ENCODE results near the gene ALDOA. TPM values are rescaled to one million over a fixed set of nuclear protein-coding genes. Genes with fewer than 3 reads are reported as not detected.

ALDOA gene
- total RNA-seq, 3 donors from 2014 or later = 479 to 672 (median 540) TPM

DNA sequence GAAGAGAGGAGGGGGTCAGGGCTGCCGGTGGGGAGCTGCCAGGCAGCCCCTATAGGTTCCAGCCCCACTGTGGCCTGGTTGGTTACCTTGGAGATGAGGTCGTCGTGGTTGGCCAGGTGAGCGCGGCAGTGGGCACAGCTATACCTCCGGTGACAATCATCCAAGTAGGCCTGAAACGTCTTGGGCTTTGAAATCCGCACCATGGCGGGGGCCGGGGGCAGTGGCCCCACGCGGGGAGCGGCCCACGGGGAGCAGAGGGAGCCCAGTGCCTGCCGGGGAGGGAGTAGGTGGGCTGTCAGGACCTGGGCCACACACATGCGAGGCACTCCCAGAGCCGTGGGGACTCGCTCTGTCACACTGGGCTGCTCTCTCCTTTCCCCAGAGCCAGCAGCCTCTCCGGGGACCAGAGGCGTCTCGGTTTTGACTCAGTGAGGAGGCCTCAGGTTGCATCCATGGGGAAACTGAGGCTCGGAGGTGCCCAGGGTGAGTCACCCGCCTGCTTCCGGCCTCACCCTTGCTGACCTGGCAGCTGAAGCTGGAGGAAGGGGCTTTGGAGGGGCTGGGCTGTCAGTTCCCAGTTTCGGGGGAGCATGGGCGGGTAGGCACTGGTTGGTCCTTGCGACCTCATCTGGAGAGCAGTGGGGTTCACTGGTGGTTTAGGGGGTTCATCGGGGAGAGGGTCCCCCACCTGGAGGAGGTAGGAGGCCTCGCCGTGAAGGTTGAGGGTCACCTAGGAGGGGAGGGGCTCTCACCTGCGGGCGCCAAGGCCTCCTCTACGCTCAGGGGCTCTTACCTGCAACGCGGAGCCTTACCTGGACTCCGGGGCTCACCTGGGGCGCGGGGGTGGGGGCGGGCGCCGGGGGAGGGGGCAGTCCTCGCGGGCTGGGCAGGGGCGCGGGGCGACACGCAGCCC, 29.9 kb downstream of the ALDOA start:
- H3K9me3 ChIP-seq = no peaks in the 10 kb centered on the region
- no peaks in the 10 kb centered on the region for H3K36me3 ChIP-seq
- H3K27ac ChIP-seq = peak overlapping the region; percentile 96 to 99
- H3K4me1 ChIP-seq = peaks cover 17% of the 10 kb centered on the region in 2 donors
- DNase-seq (ENCODE audit: low spot score in 2 of 2) = no peak
- H3K27me3 ChIP-seq = no peaks in the 10 kb centered on the region
- TF ChIP-seq POLR2AphosphoS5 (IDR thresholded peaks at IDR 0.05) (no peak), POLR2A (IDR thresholded peaks at IDR 0.05) (no peak)
- TF ChIP-seq, protein P1, sequence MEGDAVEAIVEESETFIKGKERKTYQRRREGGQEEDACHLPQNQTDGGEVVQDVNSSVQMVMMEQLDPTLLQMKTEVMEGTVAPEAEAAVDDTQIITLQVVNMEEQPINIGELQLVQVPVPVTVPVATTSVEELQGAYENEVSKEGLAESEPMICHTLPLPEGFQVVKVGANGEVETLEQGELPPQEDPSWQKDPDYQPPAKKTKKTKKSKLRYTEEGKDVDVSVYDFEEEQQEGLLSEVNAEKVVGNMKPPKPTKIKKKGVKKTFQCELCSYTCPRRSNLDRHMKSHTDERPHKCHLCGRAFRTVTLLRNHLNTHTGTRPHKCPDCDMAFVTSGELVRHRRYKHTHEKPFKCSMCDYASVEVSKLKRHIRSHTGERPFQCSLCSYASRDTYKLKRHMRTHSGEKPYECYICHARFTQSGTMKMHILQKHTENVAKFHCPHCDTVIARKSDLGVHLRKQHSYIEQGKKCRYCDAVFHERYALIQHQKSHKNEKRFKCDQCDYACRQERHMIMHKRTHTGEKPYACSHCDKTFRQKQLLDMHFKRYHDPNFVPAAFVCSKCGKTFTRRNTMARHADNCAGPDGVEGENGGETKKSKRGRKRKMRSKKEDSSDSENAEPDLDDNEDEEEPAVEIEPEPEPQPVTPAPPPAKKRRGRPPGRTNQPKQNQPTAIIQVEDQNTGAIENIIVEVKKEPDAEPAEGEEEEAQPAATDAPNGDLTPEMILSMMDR (IDR thresholded peaks at IDR 0.05) = no peak
- intact Hi-C loops (cut with DNase I; ENCODE audit: low total_unique reads) = loop anchor here (10.0 kb wide), 1 partner anchor 319 kb away; no protein-coding TSS in a partner anchor
- H3K4me3 ChIP-seq = peak overlapping the region; percentile 65 to 100 (median 89)

DNA sequence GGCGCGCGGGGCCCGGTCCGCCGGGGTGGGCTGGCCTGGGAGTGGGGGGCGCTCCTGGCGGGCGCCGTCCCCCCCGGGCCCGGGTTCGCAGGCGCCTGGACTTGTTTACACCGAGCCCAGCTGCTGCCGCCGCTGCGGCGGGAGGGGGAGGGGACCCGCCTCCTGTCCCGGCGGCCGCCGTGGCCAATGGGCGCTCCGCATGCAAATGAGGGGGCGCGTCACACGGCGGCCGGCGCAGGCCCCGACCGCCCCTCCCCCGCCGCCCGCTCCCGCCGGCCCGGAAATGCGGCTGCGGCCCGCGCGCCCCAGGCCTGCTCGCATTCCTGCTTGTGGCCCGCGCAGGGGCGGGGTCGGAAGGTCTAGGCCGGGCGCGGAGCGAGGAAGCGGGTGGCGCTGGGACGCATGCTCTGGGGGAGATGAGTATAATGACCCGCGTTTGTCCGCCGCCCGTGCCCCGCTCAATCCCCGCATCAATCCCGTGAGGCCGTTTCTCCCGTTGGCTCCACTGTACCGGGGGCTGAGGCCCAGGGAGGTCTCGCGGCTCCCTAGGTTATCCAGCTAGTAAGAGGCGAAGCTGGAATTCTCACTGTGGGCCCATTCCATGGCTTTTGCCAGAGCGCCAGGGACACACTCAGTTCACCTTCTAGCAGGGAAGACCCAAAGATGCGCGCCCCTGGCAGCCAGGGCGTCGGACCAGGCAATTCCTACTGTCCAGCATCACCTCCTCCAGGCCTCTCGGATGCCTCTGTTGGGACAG, 30.7 kb downstream of the ALDOA start, which contains the start of gene YPEL3:
Gene YPEL3 (minus strand): TSS at position 109 of the 757 bp plus-strand sequence. CDS start 731 bp downstream, outside the sequence.
- peak; percentile 92 to 95 for DNase-seq (ENCODE audit: low spot score in 2 of 2)

DNA sequence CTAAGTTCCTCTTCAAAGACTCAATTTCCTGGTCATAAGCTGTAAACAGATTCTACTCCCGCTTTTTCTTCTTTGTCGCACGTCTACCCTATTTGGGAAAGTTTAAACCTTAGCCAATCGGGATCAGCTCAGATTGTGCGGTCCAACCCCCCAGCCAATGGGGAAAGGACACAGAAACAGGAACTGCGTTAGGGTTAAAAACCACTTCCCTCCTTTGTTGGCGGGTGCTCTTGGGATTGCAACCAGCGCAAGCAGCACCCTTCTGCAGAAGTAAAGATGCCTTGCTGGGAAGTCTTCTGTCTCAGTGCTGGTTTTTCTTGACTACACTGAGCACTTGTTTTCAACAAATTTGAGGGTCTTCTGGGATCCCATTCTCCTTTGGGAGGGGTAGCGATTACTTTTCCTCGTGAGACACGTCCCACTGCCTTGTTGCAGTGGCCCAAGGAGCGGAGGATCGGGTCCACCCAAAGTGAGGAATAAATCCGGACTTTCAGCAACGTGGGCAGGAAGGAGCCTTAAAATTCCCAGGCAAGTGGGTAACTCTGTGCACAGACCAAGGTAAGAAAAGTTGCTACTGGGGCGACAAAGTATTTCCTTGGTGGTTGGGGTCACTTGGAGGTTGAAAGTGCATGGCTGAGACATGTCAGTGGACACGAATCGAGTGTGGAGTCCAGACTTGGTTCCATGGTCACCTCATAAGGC, 31.5 kb downstream of the ALDOA start:
- Histone ChIP-seq H3K4me1 (peaks cover 11 to 17% of the 10 kb centered on the region in 2 donors), H3K27ac (peak overlapping the region; percentile 96 to 99), H3K27me3 (no peaks in the 10 kb centered on the region), H3K36me3 (no peaks in the 10 kb centered on the region), H3K9me3 (no peaks in the 10 kb centered on the region), H3K4me3 (peak overlapping the region; percentile 65 to 100 (median 89))
- DNase-seq (ENCODE audit: low spot score in 2 of 2) = no peak
- TF ChIP-seq POLR2A (IDR thresholded peaks at IDR 0.05) (no peak), POLR2AphosphoS5 (IDR thresholded peaks at IDR 0.05) (no peak)
- TF ChIP-seq, protein P1 (IDR thresholded peaks at IDR 0.05) = no peak
- intact Hi-C loops (cut with DNase I; ENCODE audit: low total_unique reads) = loop anchor here (10.0 kb wide), 1 partner anchor 318 kb away; no protein-coding TSS in a partner anchor

More for the DNA sequence above, 30.7 kb downstream of the ALDOA start, which contains the start of gene YPEL3:
- peak within 1 kb of the TSS; percentile 96 to 99 for H3K27ac ChIP-seq
- intact Hi-C loops (cut with DNase I; ENCODE audit: low total_unique reads) = loop anchor here (10.0 kb wide), 1 partner anchor 319 kb away; no protein-coding TSS in a partner anchor
- TF ChIP-seq POLR2A (IDR thresholded peaks at IDR 0.05) (no peak), POLR2AphosphoS5 (IDR thresholded peaks at IDR 0.05) (peak; percentile 65 to 79 (median 69))
- H3K27me3 ChIP-seq = no peaks in the 10 kb centered on the region
- H3K36me3 ChIP-seq = no peaks in the 10 kb centered on the region
- H3K4me3 ChIP-seq = peak within 1 kb of the TSS; percentile 65 to 100 (median 89)
- H3K9me3 ChIP-seq = no peaks in the 10 kb centered on the region
- peaks cover 13 to 17% of the 10 kb centered on the region in 2 donors for H3K4me1 ChIP-seq

DNA sequence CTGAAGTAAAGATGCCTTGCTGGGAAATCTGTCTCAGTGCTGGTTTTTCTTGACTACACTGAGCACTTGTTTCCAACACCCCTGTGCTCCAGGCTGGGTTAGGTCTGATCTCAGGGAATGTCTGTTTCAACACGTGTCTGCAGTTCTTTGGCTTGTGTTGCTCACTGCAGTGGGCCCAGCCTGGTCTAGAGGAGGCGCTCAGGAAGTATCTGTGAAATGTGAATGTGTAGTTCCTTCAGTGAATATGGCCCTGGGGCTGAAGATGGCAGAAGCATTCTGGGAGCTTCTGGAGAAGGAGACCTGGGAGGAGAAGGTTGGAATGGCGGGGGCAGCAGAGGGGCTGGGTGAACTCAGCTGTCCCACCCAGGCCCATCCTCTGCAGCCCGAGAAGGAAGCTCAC, 38.5 kb downstream of the ALDOA start:
- no peak for DNase-seq (ENCODE audit: low spot score in 2 of 2)
- Histone ChIP-seq H3K4me3 (no peak overlapping the region), H3K27ac (peak overlapping the region; percentile 55 to 80), H3K4me1 (peaks cover 0 to 6% of the 10 kb centered on the region in 2 donors), H3K9me3 (no peaks in the 10 kb centered on the region), H3K27me3 (no peaks in the 10 kb centered on the region), H3K36me3 (no peaks in the 10 kb centered on the region)
- TF ChIP-seq POLR2AphosphoS5 (IDR thresholded peaks at IDR 0.05) = no peak
- no peak for TF ChIP-seq POLR2A (IDR thresholded peaks at IDR 0.05)
- intact Hi-C loops (cut with DNase I; ENCODE audit: low total_unique reads) = no loop called here

- Histone ChIP-seq H3K27me3 (no peaks in the 10 kb centered on the region), H3K27ac (peak overlapping the region; percentile 55 to 80), H3K9me3 (no peaks in the 10 kb centered on the region), H3K4me3 (no peak overlapping the region), H3K36me3 (no peaks in the 10 kb centered on the region), H3K4me1 (peaks cover 0 to 6% of the 10 kb centered on the region in 2 donors)
- peak; percentile 62 to 89 for DNase-seq (ENCODE audit: low spot score in 2 of 2)
- TF ChIP-seq POLR2A (IDR thresholded peaks at IDR 0.05) (no peak), POLR2AphosphoS5 (IDR thresholded peaks at IDR 0.05) (peak in 1 of 3 donors; percentile 55)
- intact Hi-C loops (cut with DNase I; ENCODE audit: low total_unique reads) = no loop called here
Observed at GRCh38 chr16:30104492-30104891, 38.9 kb downstream of the ALDOA start.
